Measurements from ENCODE around the gene LARGE1.
A peak's percentile ranks its signal among the peaks of the same experiment; 100 is the strongest.

The LARGE1 gene

GRCh38 chr22:33324228-33324627, 596.0 kb downstream of the LARGE1 start:
- DNase-seq, result no peak
- in situ Hi-C loops (cut with HindIII; ENCODE audit: low pct_ligation_motif_present, low pct_unique_long_range_greater_than_20kb, low sequenced_read_pairs), result no loop called here

GRCh38 chr22:33321466-33321865, 598.8 kb downstream of the LARGE1 start:
- DNase-seq, result no peak
- in situ Hi-C loops (cut with HindIII; ENCODE audit: low pct_ligation_motif_present, low pct_unique_long_range_greater_than_20kb, low sequenced_read_pairs), result no loop called here

GRCh38 chr22:33315954-33316353, 604.3 kb downstream of the LARGE1 start:
- DNase-seq, result no peak
- in situ Hi-C loops (cut with HindIII; ENCODE audit: low pct_ligation_motif_present, low pct_unique_long_range_greater_than_20kb, low sequenced_read_pairs), result no loop called here

- no peak for DNase-seq
- in situ Hi-C loops (cut with HindIII; ENCODE audit: low pct_ligation_motif_present, low pct_unique_long_range_greater_than_20kb, low sequenced_read_pairs), result no loop called here
Measured at GRCh38 chr22:33315117-33315516, 605.2 kb downstream of the LARGE1 start.

GRCh38 chr22:33314316-33314715, 606.0 kb downstream of the LARGE1 start:
- DNase-seq, result no peak
- in situ Hi-C loops (cut with HindIII; ENCODE audit: low pct_ligation_motif_present, low pct_unique_long_range_greater_than_20kb, low sequenced_read_pairs), result no loop called here

- no peak for DNase-seq
- in situ Hi-C loops (cut with HindIII; ENCODE audit: low pct_ligation_motif_present, low pct_unique_long_range_greater_than_20kb, low sequenced_read_pairs), result no loop called here
Measured at GRCh38 chr22:33303099-33303498, 617.2 kb downstream of the LARGE1 start.

- in situ Hi-C loops (cut with HindIII; ENCODE audit: low pct_ligation_motif_present, low pct_unique_long_range_greater_than_20kb, low sequenced_read_pairs), result no loop called here
- no peak for DNase-seq
Measured at GRCh38 chr22:33302549-33302948, 617.7 kb downstream of the LARGE1 start.

- DNase-seq, result peak; percentile 70
- in situ Hi-C loops (cut with HindIII; ENCODE audit: low pct_ligation_motif_present, low pct_unique_long_range_greater_than_20kb, low sequenced_read_pairs), result no loop called here
Measured at GRCh38 chr22:33302049-33302545, 618.2 kb downstream of the LARGE1 start.

- in situ Hi-C loops (cut with HindIII; ENCODE audit: low pct_ligation_motif_present, low pct_unique_long_range_greater_than_20kb, low sequenced_read_pairs), result no loop called here
- no peak for DNase-seq
Measured at GRCh38 chr22:33300165-33300564, 620.1 kb downstream of the LARGE1 start.

- in situ Hi-C loops (cut with HindIII; ENCODE audit: low pct_ligation_motif_present, low pct_unique_long_range_greater_than_20kb, low sequenced_read_pairs), result no loop called here
- peak; percentile 83 for DNase-seq
Measured at GRCh38 chr22:33299245-33299956, 620.9 kb downstream of the LARGE1 start.

- no peak for DNase-seq
- in situ Hi-C loops (cut with HindIII; ENCODE audit: low pct_ligation_motif_present, low pct_unique_long_range_greater_than_20kb, low sequenced_read_pairs), result no loop called here
Measured at GRCh38 chr22:33296941-33297340, 623.3 kb downstream of the LARGE1 start.

- no peak for DNase-seq
- in situ Hi-C loops (cut with HindIII; ENCODE audit: low pct_ligation_motif_present, low pct_unique_long_range_greater_than_20kb, low sequenced_read_pairs), result no loop called here
Measured at GRCh38 chr22:33288078-33288477, 632.2 kb downstream of the LARGE1 start.

GRCh38 chr22:33275073-33275443, 645.2 kb downstream of the LARGE1 start:
- in situ Hi-C loops (cut with HindIII; ENCODE audit: low pct_ligation_motif_present, low pct_unique_long_range_greater_than_20kb, low sequenced_read_pairs), result no loop called here

GRCh38 chr22:33274214-33275072, 645.8 kb downstream of the LARGE1 start:
- in situ Hi-C loops (cut with HindIII; ENCODE audit: low pct_ligation_motif_present, low pct_unique_long_range_greater_than_20kb, low sequenced_read_pairs), result no loop called here
- peak; percentile 28 for DNase-seq

More at GRCh38 chr22:33275073-33275443, 645.2 kb downstream of the LARGE1 start:
- DNase-seq, result no peak

GRCh38 chr22:33272871-33273270, 647.4 kb downstream of the LARGE1 start:
- in situ Hi-C loops (cut with HindIII; ENCODE audit: low pct_ligation_motif_present, low pct_unique_long_range_greater_than_20kb, low sequenced_read_pairs), result no loop called here

GRCh38 chr22:33272180-33272579, 648.1 kb downstream of the LARGE1 start:
- DNase-seq, result no peak
- in situ Hi-C loops (cut with HindIII; ENCODE audit: low pct_ligation_motif_present, low pct_unique_long_range_greater_than_20kb, low sequenced_read_pairs), result no loop called here

More at GRCh38 chr22:33272871-33273270, 647.4 kb downstream of the LARGE1 start:
- DNase-seq, result no peak

GRCh38 chr22:33271390-33272161, 648.7 kb downstream of the LARGE1 start:
- no peak for DNase-seq

GRCh38 chr22:33270596-33270995, 649.7 kb downstream of the LARGE1 start:
- in situ Hi-C loops (cut with HindIII; ENCODE audit: low pct_ligation_motif_present, low pct_unique_long_range_greater_than_20kb, low sequenced_read_pairs), result no loop called here
- no peak for DNase-seq

More at GRCh38 chr22:33271390-33272161, 648.7 kb downstream of the LARGE1 start:
- in situ Hi-C loops (cut with HindIII; ENCODE audit: low pct_ligation_motif_present, low pct_unique_long_range_greater_than_20kb, low sequenced_read_pairs), result no loop called here

GRCh38 chr22:33261699-33262098, 658.6 kb downstream of the LARGE1 start:
- DNase-seq, result no peak
- in situ Hi-C loops (cut with HindIII; ENCODE audit: low pct_ligation_motif_present, low pct_unique_long_range_greater_than_20kb, low sequenced_read_pairs), result no loop called here
